Measurements from ENCODE around the gene TEX19. TPM values are rescaled to one million over a fixed set of nuclear protein-coding genes. Genes with fewer than 3 reads are reported as not detected.

The TEX19 gene
- total and polyA plus RNA-seq, 2 of the 4 experiments (the other 2 are of a cell fraction), result under 0.01 to 0.03 TPM

- H2BK120ac ChIP-seq (ENCODE audit: low read depth, low read length), result no peak overlapping the region
- H2AFZ ChIP-seq (replicated peaks; ENCODE audit: low read length, poor library complexity), result peak overlapping the region; percentile 43
- POLR2A ChIA-PET (ENCODE audit: unreplicated experiment), result no interaction called here
- DNase-seq (no peak), ATAC-seq (ENCODE audit: low read depth) (no peak)
- dilution Hi-C loops (cut with HindIII; ENCODE audit: low sequenced_read_pairs, unreplicated experiment) (no loop called here), intact Hi-C loops (cut with micrococcal nuclease) (loop anchor here (5.0 kb wide), 1 partner anchor 171 kb away; no protein-coding TSS in a partner anchor), in situ Hi-C loops (cut with MboI; ENCODE audit: low sequenced_read_pairs) (no loop called here)
- H3K4me2 ChIP-seq (ENCODE audit: low read depth, low read length), result no peak overlapping the region
- CTCF ChIA-PET, result no interaction called here
- H3K27ac ChIP-seq (ENCODE audit: insufficient read depth, low read length), result no peak overlapping the region
- H3K79me1 ChIP-seq (ENCODE audit: low read depth in 1 of 2, low read length in 2 of 2), result peaks cover 0 to 18% of the 10 kb centered on the region in 2 experiments; a peak in 2 of 4 replicates
- no peak overlapping the region for H2BK5ac ChIP-seq (ENCODE audit: low read depth, low read length, poor library complexity, severe bottlenecking)
- no peak overlapping the region for H2BK15ac ChIP-seq (ENCODE audit: low read depth, low read length)
- H4K91ac ChIP-seq (ENCODE audit: insufficient read depth, low read depth, low read length), result no peak overlapping the region
- no peak overlapping the region for H3K4ac ChIP-seq (ENCODE audit: low read depth, low read length)
- no peaks in the 10 kb centered on the region for H3K4me1 ChIP-seq (ENCODE audit: control insufficient read depth, insufficient read depth, low read length)
- no peak overlapping the region for H2AK5ac ChIP-seq (ENCODE audit: low read depth, low read length)
- H3K4me3 ChIP-seq (ENCODE audit: insufficient read depth, low read depth, low read length), result no peak overlapping the region
- no peak overlapping the region for H4K5ac ChIP-seq (ENCODE audit: low read depth, low read length)
- no peak overlapping the region for H4K8ac ChIP-seq (ENCODE audit: low read depth in 2 of 2, low read length in 2 of 2)
- no peak overlapping the region for H3K9ac ChIP-seq (ENCODE audit: low read depth, low read length)
- H2AK9ac ChIP-seq (replicated peaks; ENCODE audit: low read depth, low read length, poor library complexity), result no peak overlapping the region
- TF ChIP-seq SMC3 (IDR thresholded peaks at IDR 0.05; ENCODE audit: low read depth, low read length) (no peak), RFX5 (IDR thresholded peaks at IDR 0.05; ENCODE audit: low read depth, low read length) (no peak), MAFK (IDR thresholded peaks at IDR 0.05; ENCODE audit: low read depth, low read length) (no peak), MAZ (IDR thresholded peaks at IDR 0.05; ENCODE audit: borderline replicate concordance, low read depth, low read length) (no peak), POLR2A (IDR thresholded peaks at IDR 0.05; ENCODE audit: low read depth, low read length) (no peak), CHD1 (IDR thresholded peaks at IDR 0.05; ENCODE audit: low read depth, low read length) (no peak), RAD21 (IDR thresholded peaks at IDR 0.05; ENCODE audit: low read length) (no peak), MXI1 (IDR thresholded peaks at IDR 0.05; ENCODE audit: borderline replicate concordance, low read depth, low read length) (no peak), BHLHE40 (IDR thresholded peaks at IDR 0.05; ENCODE audit: low read depth, low read length) (no peak), RCOR1 (IDR thresholded peaks at IDR 0.05; ENCODE audit: insufficient replicate concordance, low read length) (no peak), CEBPB (IDR thresholded peaks at IDR 0.05; ENCODE audit: low read depth, low read length) (no peak)
- TF ChIP-seq, protein P1, sequence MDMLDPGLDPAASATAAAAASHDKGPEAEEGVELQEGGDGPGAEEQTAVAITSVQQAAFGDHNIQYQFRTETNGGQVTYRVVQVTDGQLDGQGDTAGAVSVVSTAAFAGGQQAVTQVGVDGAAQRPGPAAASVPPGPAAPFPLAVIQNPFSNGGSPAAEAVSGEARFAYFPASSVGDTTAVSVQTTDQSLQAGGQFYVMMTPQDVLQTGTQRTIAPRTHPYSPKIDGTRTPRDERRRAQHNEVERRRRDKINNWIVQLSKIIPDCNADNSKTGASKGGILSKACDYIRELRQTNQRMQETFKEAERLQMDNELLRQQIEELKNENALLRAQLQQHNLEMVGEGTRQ (IDR thresholded peaks at IDR 0.05; ENCODE audit: low read depth, low read length), result no peak
- H3K36me3 ChIP-seq (ENCODE audit: control insufficient read depth, insufficient read depth, low read length), result no peaks in the 10 kb centered on the region
- H3K23ac ChIP-seq (ENCODE audit: low read depth, low read length), result no peak overlapping the region
- no TSS peak for BruUV-seq (replicated peaks)
- H3K18ac ChIP-seq (ENCODE audit: low read depth, low read length), result no peak overlapping the region
- H3K56ac ChIP-seq (ENCODE audit: extremely low read depth, insufficient read depth, low read length), result no peak overlapping the region
- no peaks in the 10 kb centered on the region for H3K9me3 ChIP-seq (ENCODE audit: control insufficient read depth, insufficient read depth, low read length)
- H3K27me3 ChIP-seq (ENCODE audit: control insufficient read depth, insufficient read depth, low read length), result no peaks in the 10 kb centered on the region
- H4K20me1 ChIP-seq (ENCODE audit: insufficient read depth, low read length), result peaks cover 22% of the 10 kb centered on the region
- H2BK20ac ChIP-seq (ENCODE audit: low read depth, low read length), result no peak overlapping the region
- H3K14ac ChIP-seq (replicated peaks; ENCODE audit: low read depth, low read length), result no peak overlapping the region
- WGBS, 2 experiments (ENCODE audit: extremely low coverage in 2 of 2, insufficient read length in 1 of 2), result 87% methylated on average over 16 of the region's 29 CpGs; no CpG with 5 or more reads in 1 of the 2 experiments
- H3K9me1 ChIP-seq (ENCODE audit: insufficient read depth, low read length), result 0 out of 2 replicates have a peak, but pooled peaks cover 2% of the 10 kb centered on the region
These were observed 53.8 kb downstream of the TEX19 start for GRCh38 chr17:82412535-82413520.

All from IMR-90 (cell line).